ENCODE measurements around the gene GPRIN2. TPM values are rescaled to one million over a fixed set of nuclear protein-coding genes. Genes with fewer than 3 reads are reported as not detected.
"Not testable (repeated sequence)": the region's sequence is repeated elsewhere in the genome, so short reads cannot be mapped to it uniquely, and the experiment has no call there.

The GPRIN2 gene
- total RNA-seq, 1 donor from 2014 or later = not detected

- no peak for DNase-seq (ENCODE audit: low read depth, low spot score)
Observed at GRCh38 chr10:46537309-46537708, 19.1 kb downstream of the GPRIN2 start.

DNA sequence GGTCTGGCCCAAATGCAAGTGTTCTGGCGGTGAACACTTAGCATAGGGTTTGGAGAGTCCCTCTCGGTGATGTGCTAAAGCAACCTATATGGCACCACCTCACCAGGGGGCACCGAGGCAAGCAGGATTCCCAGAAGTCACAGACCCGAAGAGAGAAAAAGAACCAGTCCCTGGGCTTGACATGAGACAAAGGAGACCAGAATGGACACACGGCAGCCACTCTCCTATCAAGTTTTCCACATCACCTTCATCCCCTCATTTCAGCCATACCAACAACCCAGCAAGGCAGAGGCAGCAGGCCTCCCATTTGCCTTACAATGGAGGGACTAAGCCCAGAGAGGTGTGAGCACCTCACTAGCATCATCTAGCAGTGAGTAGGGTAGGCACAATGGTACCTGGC is 19.7 kb downstream of the GPRIN2 start:
- no peak for DNase-seq (ENCODE audit: low read depth, low spot score)

GRCh38 chr10:46536171-46536570 is 20.3 kb downstream of the GPRIN2 start:
- no peak for DNase-seq (ENCODE audit: low read depth, low spot score)

DNA sequence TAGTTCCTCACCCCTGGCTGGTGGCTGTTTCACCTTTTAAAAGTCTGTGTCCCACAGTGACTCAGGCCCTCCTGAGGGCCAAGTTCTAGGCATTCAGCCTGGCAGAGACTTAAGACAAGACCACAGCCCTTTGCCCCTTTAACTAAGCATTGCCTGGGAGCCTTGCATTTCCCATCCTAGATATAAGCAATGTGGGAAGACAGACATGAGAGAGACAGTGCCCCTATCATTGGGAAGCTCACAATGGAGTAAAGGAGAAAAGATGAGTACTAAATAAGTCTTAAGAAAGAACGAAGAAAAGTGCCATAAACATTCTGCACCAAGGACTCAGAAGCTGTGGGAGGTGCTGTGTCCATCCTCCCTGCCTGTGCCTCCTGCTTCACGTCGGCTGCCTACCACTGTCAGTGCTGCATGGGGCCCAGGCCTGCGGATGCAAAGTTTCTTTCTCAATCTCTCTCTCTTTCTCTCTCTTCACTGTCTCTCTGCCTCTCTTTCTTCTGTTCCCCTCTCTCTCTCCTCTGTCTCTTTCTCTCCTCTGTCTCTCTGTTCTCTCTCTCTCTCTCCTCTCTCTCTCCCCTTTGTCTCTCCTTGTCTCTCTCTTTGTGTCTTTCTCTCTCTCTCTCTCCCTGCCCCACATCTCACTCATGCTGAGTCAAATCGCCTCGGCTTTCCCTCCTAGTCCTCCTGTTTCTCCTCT is 21.5 kb downstream of the GPRIN2 start:
- no peak for DNase-seq (ENCODE audit: low read depth, low spot score)

DNA sequence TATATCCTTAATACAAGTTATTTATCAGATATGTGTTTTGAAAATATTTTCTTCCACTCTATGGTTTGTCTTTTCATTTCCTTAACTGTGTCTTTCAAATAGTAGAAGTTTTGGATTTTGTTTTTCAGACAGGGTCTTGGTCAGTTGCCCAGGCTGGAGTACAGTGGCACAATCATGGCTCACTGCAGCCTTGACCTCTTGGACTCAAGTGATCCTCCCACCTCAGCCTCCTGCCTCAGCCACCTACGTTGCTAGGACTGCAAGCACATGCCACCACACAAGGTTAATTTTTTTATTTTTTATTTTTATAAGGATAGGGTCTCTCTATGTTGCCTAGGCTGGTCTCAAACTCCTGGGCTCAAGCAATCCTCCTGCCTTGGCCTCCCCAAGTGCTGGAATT is 24.2 kb downstream of the GPRIN2 start:
- DNase-seq (ENCODE audit: low read depth, low spot score) = not testable (repeated sequence)

DNA sequence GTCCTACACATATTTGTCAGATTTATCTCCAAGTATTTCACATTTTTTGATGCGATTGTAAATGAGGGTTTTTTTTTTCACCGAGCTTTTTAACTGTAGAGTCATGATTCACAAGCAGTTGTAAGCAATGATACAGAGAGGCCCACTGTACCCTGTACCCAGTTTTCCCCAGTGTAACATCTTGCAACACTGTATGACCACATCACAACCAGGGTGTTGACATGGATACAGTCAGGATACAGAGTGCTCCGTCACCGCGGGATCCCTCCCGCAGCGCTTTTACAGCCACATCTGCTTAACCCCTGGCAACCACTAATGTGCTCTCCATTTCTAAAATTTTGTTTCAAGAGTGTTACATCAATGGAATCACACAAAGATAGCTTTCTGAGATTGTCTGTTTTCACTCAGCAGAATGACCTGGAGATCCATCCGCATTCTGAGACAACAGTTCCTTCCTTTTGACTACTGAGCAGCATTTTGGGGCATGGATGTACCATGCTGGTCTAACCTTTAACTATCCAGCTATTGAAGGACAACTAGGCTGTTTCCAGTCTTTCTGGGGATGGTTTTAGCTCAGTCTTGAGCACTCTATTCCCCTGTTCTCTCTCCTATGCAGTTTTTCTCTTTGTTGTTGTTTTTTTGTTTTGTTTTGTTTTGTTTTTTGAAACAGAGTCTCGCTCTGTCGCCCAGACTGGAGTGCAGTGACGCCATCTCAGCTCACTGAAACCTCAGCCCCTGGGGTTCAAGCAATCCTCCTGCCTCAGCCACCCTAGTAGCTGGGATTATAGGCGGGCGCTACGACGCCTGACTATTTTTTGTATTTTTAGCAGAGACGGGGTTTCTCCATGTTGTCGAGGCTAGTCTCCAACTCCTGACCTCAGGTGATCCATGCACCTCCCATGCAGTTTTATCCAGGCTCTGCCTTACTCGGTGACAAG is 25.9 kb downstream of the GPRIN2 start:
- no peak for DNase-seq (ENCODE audit: low read depth, low spot score)

DNA sequence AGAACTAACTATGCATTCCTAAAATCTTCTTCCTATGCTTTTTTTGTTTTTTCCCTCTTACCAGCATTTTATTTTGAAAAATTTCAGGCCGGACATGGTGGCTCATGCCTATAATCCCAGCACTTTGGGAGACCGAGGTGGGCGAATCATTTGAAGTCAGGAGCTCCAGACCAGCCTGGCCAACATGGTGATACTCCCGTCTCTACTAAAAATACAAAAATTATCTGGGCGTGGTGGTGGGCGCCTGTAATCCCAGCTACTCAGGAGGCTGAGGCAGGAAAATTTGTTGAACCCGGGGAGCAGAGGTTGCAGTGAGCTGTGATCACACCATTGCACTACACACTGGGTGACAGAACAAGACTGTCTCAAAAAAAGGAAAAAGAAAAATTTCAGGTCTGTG is 26.7 kb downstream of the GPRIN2 start:
- not testable (repeated sequence) for DNase-seq (ENCODE audit: low read depth, low spot score)

- no peak for DNase-seq (ENCODE audit: low read depth, low spot score)
Observed at GRCh38 chr10:46528675-46529615, 27.5 kb downstream of the GPRIN2 start.

GRCh38 chr10:46528171-46528671 is 28.2 kb downstream of the GPRIN2 start:
- DNase-seq (ENCODE audit: low read depth, low spot score) = no peak

- DNase-seq (ENCODE audit: low read depth, low spot score) = no peak
Observed at GRCh38 chr10:46527241-46527811, 29.1 kb downstream of the GPRIN2 start.

DNA sequence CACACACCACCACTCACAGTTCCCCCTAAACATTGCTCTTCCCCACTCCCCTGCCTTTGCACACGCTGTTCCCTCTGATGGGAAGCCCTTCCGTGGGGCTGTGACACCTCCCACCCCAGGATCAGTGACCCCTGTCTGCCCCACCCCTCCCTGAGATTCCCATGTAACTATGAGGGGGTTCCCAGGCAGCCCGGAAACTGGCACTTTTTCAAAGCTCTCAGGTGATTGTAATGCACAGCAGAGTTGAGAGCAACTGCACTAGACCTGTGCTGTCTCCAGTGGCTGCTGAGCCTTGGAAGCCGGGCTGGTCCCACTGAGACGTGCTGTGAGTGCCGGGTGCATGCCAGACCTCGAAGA is 29.8 kb downstream of the GPRIN2 start:
- no peak for DNase-seq (ENCODE audit: low read depth, low spot score)

DNA sequence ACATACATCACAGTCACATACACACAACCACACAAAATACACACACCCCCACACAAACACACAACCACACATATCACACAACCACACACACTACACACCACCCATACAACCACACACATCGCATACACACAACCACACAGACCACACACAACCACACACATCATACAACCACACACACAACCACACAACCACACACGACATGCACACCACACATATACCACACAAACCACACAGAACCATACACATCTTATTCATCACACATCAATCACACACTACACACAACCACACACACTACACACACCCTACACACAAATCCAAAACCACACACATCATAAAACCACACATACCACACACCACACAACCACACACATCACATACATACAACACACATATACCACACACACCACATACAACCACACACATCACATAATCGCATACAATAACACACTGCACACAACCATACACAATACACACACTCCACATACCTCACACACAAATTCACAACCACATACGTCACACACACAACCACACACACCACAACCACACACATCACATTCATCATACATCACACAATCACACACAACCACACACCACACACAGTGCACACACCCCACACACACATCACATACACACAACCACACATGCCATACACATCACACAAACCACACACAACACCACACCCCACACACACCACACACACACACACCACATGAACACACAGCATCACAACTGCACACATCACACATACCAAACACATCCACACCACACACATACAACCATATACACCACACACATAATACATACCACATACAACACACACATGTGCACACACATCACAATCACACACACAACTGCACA is 30.4 kb downstream of the GPRIN2 start:
- DNase-seq (ENCODE audit: low read depth, low spot score) = no peak

DNA sequence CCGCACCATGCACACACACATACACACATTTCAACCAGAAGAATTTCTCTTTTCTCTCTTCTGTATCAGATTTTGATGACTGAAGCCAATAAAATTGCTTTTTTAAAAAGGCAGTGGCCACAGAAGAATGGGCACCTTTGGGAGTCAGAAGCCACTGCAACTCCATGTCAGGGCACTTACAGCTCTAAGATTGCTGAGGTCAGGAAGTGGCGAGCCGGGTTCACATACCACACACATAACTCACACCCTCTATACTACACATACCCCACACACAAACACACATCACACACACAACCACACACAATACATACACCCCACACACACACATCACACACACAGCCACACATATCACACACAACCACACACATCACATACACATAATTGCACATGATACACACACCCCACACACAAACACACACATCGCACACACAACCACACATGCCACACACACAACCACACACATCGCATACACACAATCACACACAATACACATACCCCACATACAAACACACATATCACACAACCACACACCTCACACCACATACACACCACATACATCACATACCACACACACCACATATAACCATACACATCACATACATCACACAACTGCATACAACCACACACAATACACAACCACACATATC is 31.2 kb downstream of the GPRIN2 start:
- DNase-seq (ENCODE audit: low read depth, low spot score) = no peak

- DNase-seq (ENCODE audit: low read depth, low spot score) = no peak
Observed at GRCh38 chr10:46524472-46525176, 31.8 kb downstream of the GPRIN2 start.

DNA sequence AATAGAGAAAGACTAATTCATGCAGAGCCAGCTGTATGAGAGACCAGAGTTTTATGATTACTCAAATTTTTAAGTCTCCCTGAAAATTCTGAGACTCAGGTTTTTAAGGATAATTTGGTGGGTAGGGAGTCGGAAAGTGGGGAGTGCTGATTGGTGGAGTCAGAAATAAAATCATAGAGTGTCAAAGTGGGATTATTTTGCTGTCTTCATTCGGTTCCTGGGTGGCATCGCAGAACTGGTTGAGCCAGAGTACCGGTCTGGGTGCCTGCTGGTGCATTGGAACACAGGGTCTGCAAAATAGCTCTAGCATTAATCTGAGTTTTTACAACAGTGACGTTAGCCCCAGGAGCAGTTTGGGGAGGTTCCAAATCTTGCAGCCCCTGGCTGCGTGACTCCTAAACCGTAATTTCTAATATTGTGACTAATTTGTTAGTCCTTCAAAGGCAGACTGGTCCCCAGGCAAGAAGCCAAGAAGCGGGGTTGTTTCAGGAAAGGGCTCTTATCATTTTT is 32.4 kb downstream of the GPRIN2 start:
- DNase-seq (ENCODE audit: low read depth, low spot score) = no peak

GRCh38 chr10:46523119-46523961 is 33.1 kb downstream of the GPRIN2 start:
- no peak for DNase-seq (ENCODE audit: low read depth, low spot score)

- no peak for DNase-seq (ENCODE audit: low read depth, low spot score)
Observed at GRCh38 chr10:46522295-46523118, 34.0 kb downstream of the GPRIN2 start.

Data from pulmonary artery endothelial cell (primary cell).